ENCODE data around the gene SLC35E2B.

DNA sequence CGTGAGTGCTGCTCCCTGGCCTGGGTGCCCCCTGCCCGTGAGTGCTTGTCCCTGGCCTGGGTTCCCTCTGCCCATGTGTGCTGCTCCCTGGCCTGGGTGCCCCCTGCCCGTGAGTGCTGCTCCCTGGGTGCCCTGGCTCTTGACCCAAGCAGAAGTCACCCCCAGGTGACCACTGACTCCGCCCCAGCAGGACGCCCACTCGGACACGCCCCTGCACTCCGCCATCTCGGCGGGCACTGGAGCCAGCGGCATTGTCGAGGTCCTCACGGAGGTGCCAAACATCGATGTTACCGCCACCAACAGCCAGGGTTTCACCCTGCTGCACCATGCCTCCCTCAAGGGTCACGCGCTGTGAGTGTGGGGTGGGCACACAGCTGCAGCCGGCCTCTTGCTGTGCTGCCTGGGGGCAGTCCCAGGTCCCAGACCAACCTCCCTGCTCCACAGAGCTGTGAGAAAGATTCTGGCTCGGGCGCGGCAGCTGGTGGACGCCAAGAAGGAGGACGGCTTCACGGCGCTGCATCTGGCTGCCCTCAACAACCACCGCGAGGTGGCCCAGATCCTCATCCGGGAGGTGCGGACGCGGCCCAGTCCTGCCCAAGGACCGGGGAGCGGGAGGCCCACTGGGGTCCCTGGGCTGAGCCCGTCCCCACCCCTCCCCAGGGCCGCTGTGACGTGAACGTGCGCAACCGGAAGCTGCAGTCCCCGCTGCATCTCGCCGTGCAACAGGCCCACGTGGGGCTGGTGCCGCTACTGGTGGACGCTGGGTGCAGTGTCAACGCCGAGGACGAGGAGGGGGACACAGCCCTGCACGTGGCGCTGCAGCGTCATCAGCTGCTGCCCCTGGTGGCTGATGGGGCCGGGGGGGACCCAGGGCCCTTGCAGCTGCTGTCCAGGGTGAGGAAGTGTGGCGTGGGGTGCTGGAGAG is 64.5 kb downstream of the SLC35E2B start:
- no peak for TF ChIP-seq POLR2A (IDR thresholded peaks at IDR 0.05)
- TF ChIP-seq, protein P1, sequence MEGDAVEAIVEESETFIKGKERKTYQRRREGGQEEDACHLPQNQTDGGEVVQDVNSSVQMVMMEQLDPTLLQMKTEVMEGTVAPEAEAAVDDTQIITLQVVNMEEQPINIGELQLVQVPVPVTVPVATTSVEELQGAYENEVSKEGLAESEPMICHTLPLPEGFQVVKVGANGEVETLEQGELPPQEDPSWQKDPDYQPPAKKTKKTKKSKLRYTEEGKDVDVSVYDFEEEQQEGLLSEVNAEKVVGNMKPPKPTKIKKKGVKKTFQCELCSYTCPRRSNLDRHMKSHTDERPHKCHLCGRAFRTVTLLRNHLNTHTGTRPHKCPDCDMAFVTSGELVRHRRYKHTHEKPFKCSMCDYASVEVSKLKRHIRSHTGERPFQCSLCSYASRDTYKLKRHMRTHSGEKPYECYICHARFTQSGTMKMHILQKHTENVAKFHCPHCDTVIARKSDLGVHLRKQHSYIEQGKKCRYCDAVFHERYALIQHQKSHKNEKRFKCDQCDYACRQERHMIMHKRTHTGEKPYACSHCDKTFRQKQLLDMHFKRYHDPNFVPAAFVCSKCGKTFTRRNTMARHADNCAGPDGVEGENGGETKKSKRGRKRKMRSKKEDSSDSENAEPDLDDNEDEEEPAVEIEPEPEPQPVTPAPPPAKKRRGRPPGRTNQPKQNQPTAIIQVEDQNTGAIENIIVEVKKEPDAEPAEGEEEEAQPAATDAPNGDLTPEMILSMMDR (IDR thresholded peaks at IDR 0.05), result no peak
